ENCODE measurements around the gene OCA2.

- TF ChIP-seq POLR2AphosphoS5 (IDR thresholded peaks at IDR 0.05; ENCODE audit: low read depth) (no peak), CTCF (IDR thresholded peaks at IDR 0.05; ENCODE audit: insufficient read depth, low read length) (no peak), SPI1 (IDR thresholded peaks at IDR 0.05; ENCODE audit: borderline replicate concordance, low read depth) (no peak), REST (IDR thresholded peaks at IDR 0.05; ENCODE audit: insufficient replicate concordance, low read depth) (no peak)
These were observed 236.1 kb downstream of the OCA2 start for GRCh38 chr15:27863000-27863399.

Measured in HL-60 (cell line).